ENCODE data around the gene CDKAL1. TPM values are rescaled to one million over a fixed set of nuclear protein-coding genes. Genes with fewer than 3 reads are reported as not detected.
"Not testable (repeated sequence)": the region's sequence is repeated elsewhere in the genome, so short reads cannot be mapped to it uniquely, and the experiment has no call there.

The CDKAL1 gene
- total and polyA plus RNA-seq, 2 donors (not counting 3 experiments of a cell fraction or from before 2014, with no cell fraction given): 6.1 to 20.5 TPM

DNA sequence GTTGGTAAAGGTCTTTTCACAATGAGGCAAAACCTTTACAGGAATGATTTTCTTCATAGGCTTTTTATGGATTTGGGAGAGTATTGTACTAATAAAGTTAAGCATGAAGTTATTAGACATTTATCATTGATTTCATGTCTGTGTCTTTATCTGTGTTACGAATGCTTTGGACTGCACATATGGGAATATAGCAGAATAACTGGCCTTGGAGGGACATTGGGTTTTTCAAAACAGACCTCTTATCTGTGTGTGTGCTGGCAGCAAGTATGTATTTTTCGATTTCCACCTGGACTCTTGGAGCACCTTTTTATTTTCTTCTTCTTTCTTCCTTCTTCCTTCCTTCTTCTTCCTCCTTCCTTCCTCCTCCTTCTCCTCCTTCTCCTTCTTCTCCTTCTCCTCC lies 74.6 kb downstream of the CDKAL1 start:
- no peak for FAIRE-seq
- CTCF ChIA-PET: no interaction called here
- dilution Hi-C loops (cut with MboI; ENCODE audit: extremely low pct_ligation_motif_present, low sequenced_read_pairs): no loop called here
- H3K9ac ChIP-seq (replicated peaks; ENCODE audit: extremely low read depth, insufficient read depth, low read length): no peak overlapping the region
- intact Hi-C loops (cut with micrococcal nuclease): no loop called here
- H3K9me3 ChIP-seq (replicated peaks; ENCODE audit: control insufficient read depth, insufficient read depth, low read length): no peaks in the 10 kb centered on the region
- no peaks in the 10 kb centered on the region for H3K36me3 ChIP-seq (ENCODE audit: control insufficient read depth in 2 of 2, extremely low read depth in 1 of 2, insufficient read depth in 2 of 2, low read length in 2 of 2)
- no peak overlapping the region for H2AFZ ChIP-seq (ENCODE audit: low read depth, low read length)
- DNase-seq (ENCODE audit: low read depth, low spot score): no peak
- TF ChIP-seq FOS (IDR thresholded peaks at IDR 0.05; ENCODE audit: borderline replicate concordance, insufficient read depth, low read length) (no peak), MYC (IDR thresholded peaks at IDR 0.05; ENCODE audit: low read depth, low read length) (no peak), EZH2 (IDR thresholded peaks at IDR 0.05; ENCODE audit: borderline replicate concordance, low read depth, low read length, severe bottlenecking) (no peak), JUN (IDR thresholded peaks at IDR 0.05; ENCODE audit: borderline replicate concordance, insufficient read depth, insufficient read length, low read depth) (no peak), GATA2 (IDR thresholded peaks at IDR 0.05; ENCODE audit: insufficient read depth, insufficient read length, low read depth, low read length) (no peak), POLR2AphosphoS5 (IDR thresholded peaks at IDR 0.05; ENCODE audit: insufficient read depth, low read depth, low read length) (no peak), POLR2A (IDR thresholded peaks at IDR 0.05; ENCODE audit: low read depth, low read length) (no peak)
- TF ChIP-seq, protein P1, sequence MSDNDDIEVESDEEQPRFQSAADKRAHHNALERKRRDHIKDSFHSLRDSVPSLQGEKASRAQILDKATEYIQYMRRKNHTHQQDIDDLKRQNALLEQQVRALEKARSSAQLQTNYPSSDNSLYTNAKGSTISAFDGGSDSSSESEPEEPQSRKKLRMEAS (IDR thresholded peaks at IDR 0.05; ENCODE audit: insufficient read depth, insufficient read length): no peak
- TF ChIP-seq, protein P2, sequence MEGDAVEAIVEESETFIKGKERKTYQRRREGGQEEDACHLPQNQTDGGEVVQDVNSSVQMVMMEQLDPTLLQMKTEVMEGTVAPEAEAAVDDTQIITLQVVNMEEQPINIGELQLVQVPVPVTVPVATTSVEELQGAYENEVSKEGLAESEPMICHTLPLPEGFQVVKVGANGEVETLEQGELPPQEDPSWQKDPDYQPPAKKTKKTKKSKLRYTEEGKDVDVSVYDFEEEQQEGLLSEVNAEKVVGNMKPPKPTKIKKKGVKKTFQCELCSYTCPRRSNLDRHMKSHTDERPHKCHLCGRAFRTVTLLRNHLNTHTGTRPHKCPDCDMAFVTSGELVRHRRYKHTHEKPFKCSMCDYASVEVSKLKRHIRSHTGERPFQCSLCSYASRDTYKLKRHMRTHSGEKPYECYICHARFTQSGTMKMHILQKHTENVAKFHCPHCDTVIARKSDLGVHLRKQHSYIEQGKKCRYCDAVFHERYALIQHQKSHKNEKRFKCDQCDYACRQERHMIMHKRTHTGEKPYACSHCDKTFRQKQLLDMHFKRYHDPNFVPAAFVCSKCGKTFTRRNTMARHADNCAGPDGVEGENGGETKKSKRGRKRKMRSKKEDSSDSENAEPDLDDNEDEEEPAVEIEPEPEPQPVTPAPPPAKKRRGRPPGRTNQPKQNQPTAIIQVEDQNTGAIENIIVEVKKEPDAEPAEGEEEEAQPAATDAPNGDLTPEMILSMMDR (IDR thresholded peaks at IDR 0.05; ENCODE audit: extremely low read depth in 1 of 2, insufficient read depth in 1 of 2, low read depth in 1 of 2, low read length in 2 of 2): no peak
- H3K9me1 ChIP-seq (replicated peaks; ENCODE audit: control insufficient read depth, extremely low read depth, insufficient read depth, low read length): no peaks in the 10 kb centered on the region
- no peaks in the 10 kb centered on the region for H3K79me2 ChIP-seq (ENCODE audit: control insufficient read depth, insufficient read depth, low read length)
- no TSS peak for BruUV-seq (replicated peaks)
- H3K4me3 ChIP-seq (replicated peaks in 1 of 3; ENCODE audit: insufficient read depth in 1 of 3, low read depth in 1 of 3, low read length in 3 of 3): no peak overlapping the region
- no peaks in the 10 kb centered on the region for H3K27me3 ChIP-seq (ENCODE audit: control insufficient read depth in 2 of 2, insufficient read depth in 2 of 2, low read length in 2 of 2)
- no peak overlapping the region for H3K4me2 ChIP-seq (ENCODE audit: insufficient read depth, low read length)
- H3K27ac ChIP-seq (ENCODE audit: insufficient read depth, low read depth, low read length): no peak overlapping the region
- no peaks in the 10 kb centered on the region for H3K4me1 ChIP-seq (ENCODE audit: control insufficient read depth, extremely low read depth, insufficient read depth, low read length)
- POLR2A ChIA-PET: no interaction called here
- H4K20me1 ChIP-seq (replicated peaks; ENCODE audit: control insufficient read depth, extremely low read depth, insufficient read depth, low read length): no peaks in the 10 kb centered on the region

- H3K79me2 ChIP-seq (ENCODE audit: control insufficient read depth, insufficient read depth, low read length); H4K20me1 ChIP-seq (replicated peaks; ENCODE audit: control insufficient read depth, extremely low read depth, insufficient read depth, low read length); H3K27ac ChIP-seq (ENCODE audit: insufficient read depth, low read depth, low read length); H3K4me1 ChIP-seq (ENCODE audit: control insufficient read depth, extremely low read depth, insufficient read depth, low read length); H3K27me3 ChIP-seq (ENCODE audit: control insufficient read depth in 2 of 2, insufficient read depth in 2 of 2, low read length in 2 of 2); DNase-seq (ENCODE audit: low read depth, low spot score); H3K36me3 ChIP-seq (ENCODE audit: control insufficient read depth in 2 of 2, extremely low read depth in 1 of 2, insufficient read depth in 2 of 2, low read length in 2 of 2); BruUV-seq (replicated peaks); H2AFZ ChIP-seq (ENCODE audit: low read depth, low read length); CTCF ChIA-PET; H3K4me3 ChIP-seq (replicated peaks in 1 of 3; ENCODE audit: insufficient read depth in 1 of 3, low read depth in 1 of 3, low read length in 3 of 3); FAIRE-seq; H3K9me3 ChIP-seq (replicated peaks; ENCODE audit: control insufficient read depth, insufficient read depth, low read length); intact Hi-C loops (cut with micrococcal nuclease); POLR2A ChIA-PET; dilution Hi-C loops (cut with MboI; ENCODE audit: extremely low pct_ligation_motif_present, low sequenced_read_pairs); H3K4me2 ChIP-seq (ENCODE audit: insufficient read depth, low read length); H3K9ac ChIP-seq (replicated peaks; ENCODE audit: extremely low read depth, insufficient read depth, low read length); H3K9me1 ChIP-seq (replicated peaks; ENCODE audit: control insufficient read depth, extremely low read depth, insufficient read depth, low read length): not testable (repeated sequence)
Measured at GRCh38 chr6:20609924-20610323, 75.7 kb downstream of the CDKAL1 start.
